Measurements from ENCODE around the gene PIGK. TPM values are rescaled to one million over a fixed set of nuclear protein-coding genes. Genes with fewer than 3 reads are reported as not detected.

Gene PIGK
- total RNA-seq, 1 donor: 34.3 TPM

- no peak for DNase-seq (ENCODE audit: low read depth)
- no peak for TF ChIP-seq CTCF (IDR thresholded peaks at IDR 0.05; ENCODE audit: insufficient read depth, low read length)
- no peak overlapping the region for H3K4me3 ChIP-seq (ENCODE audit: low read depth, low read length)
Observed at GRCh38 chr1:77056525-77056924, 162.7 kb downstream of the PIGK start.

GRCh38 chr1:77051425-77051824, 167.8 kb downstream of the PIGK start:
- H3K4me3 ChIP-seq (ENCODE audit: low read depth, low read length): no peak overlapping the region
- DNase-seq (ENCODE audit: low read depth): no peak
- no peak for TF ChIP-seq CTCF (IDR thresholded peaks at IDR 0.05; ENCODE audit: insufficient read depth, low read length)

GRCh38 chr1:77048615-77049005, 170.6 kb downstream of the PIGK start:
- H3K4me3 ChIP-seq (ENCODE audit: low read depth, low read length): no peak overlapping the region
- TF ChIP-seq CTCF (IDR thresholded peaks at IDR 0.05; ENCODE audit: insufficient read depth, low read length): no peak
- DNase-seq (ENCODE audit: low read depth): no peak

GRCh38 chr1:77047978-77048614, 171.1 kb downstream of the PIGK start:
- H3K4me3 ChIP-seq (ENCODE audit: low read depth, low read length): no peak overlapping the region
- TF ChIP-seq CTCF (IDR thresholded peaks at IDR 0.05; ENCODE audit: insufficient read depth, low read length): no peak
- no peak for DNase-seq (ENCODE audit: low read depth)

- DNase-seq (ENCODE audit: low read depth): no peak
- no peak for TF ChIP-seq CTCF (IDR thresholded peaks at IDR 0.05; ENCODE audit: insufficient read depth, low read length)
- H3K4me3 ChIP-seq (ENCODE audit: low read depth, low read length): no peak overlapping the region
Observed at GRCh38 chr1:77047575-77047974, 171.7 kb downstream of the PIGK start.

GRCh38 chr1:77044133-77044849, 174.9 kb downstream of the PIGK start:
- no peak for DNase-seq (ENCODE audit: low read depth)
- TF ChIP-seq CTCF (IDR thresholded peaks at IDR 0.05; ENCODE audit: insufficient read depth, low read length): no peak
- no peak overlapping the region for H3K4me3 ChIP-seq (ENCODE audit: low read depth, low read length)
